Measurements from ENCODE around the gene A3GALT2.

Gene A3GALT2

GRCh38 chr1:33343539-33343938, 22.6 kb upstream of the A3GALT2 start:
- H3K4me1 ChIP-seq (ENCODE audit: control insufficient read depth in 1 of 2, insufficient read depth in 2 of 2, low read length in 2 of 2) = peaks cover 67 to 71% of the 10 kb centered on the region in 2 donors
- no peak overlapping the region for H3K9ac ChIP-seq (ENCODE audit: low read depth in 1 of 2, low read length in 2 of 2)
- H3K4me3 ChIP-seq (ENCODE audit: low read depth in 1 of 2, low read length in 2 of 2) = no peak overlapping the region

GRCh38 chr1:33342041-33342723, 21.3 kb upstream of the A3GALT2 start:
- Histone ChIP-seq H3K4me3 (ENCODE audit: low read depth in 1 of 2, low read length in 2 of 2) (peak overlapping the region in 1 of 2 donors; percentile 10), H3K27ac (ENCODE audit: low read depth, low read length) (peak overlapping the region; percentile 63), H3K27me3 (ENCODE audit: control insufficient read depth in 1 of 2, insufficient read depth in 2 of 2, low read length in 2 of 2) (no peaks in the 10 kb centered on the region), H3K9me3 (ENCODE audit: control insufficient read depth in 1 of 2, low read length in 2 of 2) (no peaks in the 10 kb centered on the region), H3K9ac (ENCODE audit: low read depth in 1 of 2, low read length in 2 of 2) (peak overlapping the region; percentile 7 to 12), H3K4me1 (ENCODE audit: control insufficient read depth in 1 of 2, insufficient read depth in 2 of 2, low read length in 2 of 2) (peaks cover 65 to 71% of the 10 kb centered on the region in 2 donors), H3K36me3 (ENCODE audit: control insufficient read depth in 1 of 2, insufficient read depth in 2 of 2, low read length in 2 of 2) (peaks cover 0 to 4% of the 10 kb centered on the region in 2 donors)

More at GRCh38 chr1:33343539-33343938, 22.6 kb upstream of the A3GALT2 start:
- peak overlapping the region; percentile 23 for H3K27ac ChIP-seq (ENCODE audit: low read depth, low read length)
- no peaks in the 10 kb centered on the region for H3K27me3 ChIP-seq (ENCODE audit: control insufficient read depth in 1 of 2, insufficient read depth in 2 of 2, low read length in 2 of 2)
- H3K9me3 ChIP-seq (ENCODE audit: control insufficient read depth in 1 of 2, low read length in 2 of 2) = no peaks in the 10 kb centered on the region
- peaks cover 0 to 4% of the 10 kb centered on the region in 2 donors for H3K36me3 ChIP-seq (ENCODE audit: control insufficient read depth in 1 of 2, insufficient read depth in 2 of 2, low read length in 2 of 2)

GRCh38 chr1:33341190-33341589, 20.3 kb upstream of the A3GALT2 start:
- H3K9ac ChIP-seq (ENCODE audit: low read depth in 1 of 2, low read length in 2 of 2) = no peak overlapping the region
- H3K4me1 ChIP-seq (ENCODE audit: control insufficient read depth in 1 of 2, insufficient read depth in 2 of 2, low read length in 2 of 2) = peaks cover 56 to 65% of the 10 kb centered on the region in 2 donors
- no peaks in the 10 kb centered on the region for H3K9me3 ChIP-seq (ENCODE audit: control insufficient read depth in 1 of 2, low read length in 2 of 2)
- H3K4me3 ChIP-seq (ENCODE audit: low read depth in 1 of 2, low read length in 2 of 2) = no peak overlapping the region
- H3K27ac ChIP-seq (ENCODE audit: low read depth, low read length) = peak overlapping the region; percentile 26
- H3K27me3 ChIP-seq (ENCODE audit: control insufficient read depth in 1 of 2, insufficient read depth in 2 of 2, low read length in 2 of 2) = no peaks in the 10 kb centered on the region
- peaks cover 0 to 4% of the 10 kb centered on the region in 2 donors for H3K36me3 ChIP-seq (ENCODE audit: control insufficient read depth in 1 of 2, insufficient read depth in 2 of 2, low read length in 2 of 2)

- peak overlapping the region in 1 of 2 donors; percentile 3 for H3K9ac ChIP-seq (ENCODE audit: low read depth in 1 of 2, low read length in 2 of 2)
These were observed 18.5 kb upstream of the A3GALT2 start for GRCh38 chr1:33339413-33339812.

GRCh38 chr1:33338440-33339211, 17.7 kb upstream of the A3GALT2 start:
- Histone ChIP-seq H3K27me3 (ENCODE audit: control insufficient read depth in 1 of 2, insufficient read depth in 2 of 2, low read length in 2 of 2) (no peaks in the 10 kb centered on the region), H3K36me3 (ENCODE audit: control insufficient read depth in 1 of 2, insufficient read depth in 2 of 2, low read length in 2 of 2) (peaks cover 6 to 19% of the 10 kb centered on the region in 2 donors), H3K9me3 (ENCODE audit: control insufficient read depth in 1 of 2, low read length in 2 of 2) (no peaks in the 10 kb centered on the region), H3K9ac (ENCODE audit: low read depth in 1 of 2, low read length in 2 of 2) (peak overlapping the region; percentile 2 to 3), H3K4me1 (ENCODE audit: control insufficient read depth in 1 of 2, insufficient read depth in 2 of 2, low read length in 2 of 2) (peaks cover 66 to 72% of the 10 kb centered on the region in 2 donors), H3K4me3 (ENCODE audit: low read depth in 1 of 2, low read length in 2 of 2) (peak overlapping the region; percentile 2 to 43), H3K27ac (ENCODE audit: low read depth, low read length) (peak overlapping the region; percentile 54)

More at GRCh38 chr1:33339413-33339812, 18.5 kb upstream of the A3GALT2 start:
- Histone ChIP-seq H3K4me3 (ENCODE audit: low read depth in 1 of 2, low read length in 2 of 2) (peak overlapping the region in 1 of 2 donors; percentile 2), H3K4me1 (ENCODE audit: control insufficient read depth in 1 of 2, insufficient read depth in 2 of 2, low read length in 2 of 2) (peaks cover 63 to 66% of the 10 kb centered on the region in 2 donors), H3K27me3 (ENCODE audit: control insufficient read depth in 1 of 2, insufficient read depth in 2 of 2, low read length in 2 of 2) (no peaks in the 10 kb centered on the region), H3K9me3 (ENCODE audit: control insufficient read depth in 1 of 2, low read length in 2 of 2) (no peaks in the 10 kb centered on the region), H3K36me3 (ENCODE audit: control insufficient read depth in 1 of 2, insufficient read depth in 2 of 2, low read length in 2 of 2) (peaks cover 0 to 12% of the 10 kb centered on the region in 2 donors), H3K27ac (ENCODE audit: low read depth, low read length) (peak overlapping the region; percentile 54)

- H3K4me3 ChIP-seq (ENCODE audit: low read depth in 1 of 2, low read length in 2 of 2) = peak overlapping the region in 1 of 2 donors; percentile 43
- H3K27me3 ChIP-seq (ENCODE audit: control insufficient read depth in 1 of 2, insufficient read depth in 2 of 2, low read length in 2 of 2) = no peaks in the 10 kb centered on the region
- H3K4me1 ChIP-seq (ENCODE audit: control insufficient read depth in 1 of 2, insufficient read depth in 2 of 2, low read length in 2 of 2) = peaks cover 62 to 78% of the 10 kb centered on the region in 2 donors
- peak overlapping the region; percentile 2 to 3 for H3K9ac ChIP-seq (ENCODE audit: low read depth in 1 of 2, low read length in 2 of 2)
- peak overlapping the region; percentile 54 for H3K27ac ChIP-seq (ENCODE audit: low read depth, low read length)
- no peaks in the 10 kb centered on the region for H3K9me3 ChIP-seq (ENCODE audit: control insufficient read depth in 1 of 2, low read length in 2 of 2)
- peaks cover 12 to 25% of the 10 kb centered on the region in 2 donors for H3K36me3 ChIP-seq (ENCODE audit: control insufficient read depth in 1 of 2, insufficient read depth in 2 of 2, low read length in 2 of 2)
These were observed 17.1 kb upstream of the A3GALT2 start for GRCh38 chr1:33338048-33338439.

GRCh38 chr1:33337441-33337840, 16.5 kb upstream of the A3GALT2 start:
- Histone ChIP-seq H3K9me3 (ENCODE audit: control insufficient read depth in 1 of 2, low read length in 2 of 2) (no peaks in the 10 kb centered on the region), H3K4me1 (ENCODE audit: control insufficient read depth in 1 of 2, insufficient read depth in 2 of 2, low read length in 2 of 2) (peaks cover 56 to 72% of the 10 kb centered on the region in 2 donors), H3K9ac (ENCODE audit: low read depth in 1 of 2, low read length in 2 of 2) (no peak overlapping the region), H3K36me3 (ENCODE audit: control insufficient read depth in 1 of 2, insufficient read depth in 2 of 2, low read length in 2 of 2) (peaks cover 16 to 31% of the 10 kb centered on the region in 2 donors), H3K27ac (ENCODE audit: low read depth, low read length) (no peak overlapping the region), H3K4me3 (ENCODE audit: low read depth in 1 of 2, low read length in 2 of 2) (no peak overlapping the region), H3K27me3 (ENCODE audit: control insufficient read depth in 1 of 2, insufficient read depth in 2 of 2, low read length in 2 of 2) (no peaks in the 10 kb centered on the region)

GRCh38 chr1:33336580-33336979, 15.7 kb upstream of the A3GALT2 start:
- Histone ChIP-seq H3K36me3 (ENCODE audit: control insufficient read depth in 1 of 2, insufficient read depth in 2 of 2, low read length in 2 of 2) (peaks cover 20 to 35% of the 10 kb centered on the region in 2 donors), H3K9ac (ENCODE audit: low read depth in 1 of 2, low read length in 2 of 2) (no peak overlapping the region), H3K27me3 (ENCODE audit: control insufficient read depth in 1 of 2, insufficient read depth in 2 of 2, low read length in 2 of 2) (no peaks in the 10 kb centered on the region), H3K27ac (ENCODE audit: low read depth, low read length) (no peak overlapping the region), H3K4me1 (ENCODE audit: control insufficient read depth in 1 of 2, insufficient read depth in 2 of 2, low read length in 2 of 2) (peaks cover 47 to 64% of the 10 kb centered on the region in 2 donors), H3K9me3 (ENCODE audit: control insufficient read depth in 1 of 2, low read length in 2 of 2) (no peaks in the 10 kb centered on the region), H3K4me3 (ENCODE audit: low read depth in 1 of 2, low read length in 2 of 2) (no peak overlapping the region)

- peak overlapping the region in 1 of 2 donors; percentile 0 for H3K9ac ChIP-seq (ENCODE audit: low read depth in 1 of 2, low read length in 2 of 2)
- H3K36me3 ChIP-seq (ENCODE audit: control insufficient read depth in 1 of 2, insufficient read depth in 2 of 2, low read length in 2 of 2) = peaks cover 32 to 51% of the 10 kb centered on the region in 2 donors
- peaks cover 34 to 51% of the 10 kb centered on the region in 2 donors for H3K4me1 ChIP-seq (ENCODE audit: control insufficient read depth in 1 of 2, insufficient read depth in 2 of 2, low read length in 2 of 2)
- no peaks in the 10 kb centered on the region for H3K27me3 ChIP-seq (ENCODE audit: control insufficient read depth in 1 of 2, insufficient read depth in 2 of 2, low read length in 2 of 2)
- H3K4me3 ChIP-seq (ENCODE audit: low read depth in 1 of 2, low read length in 2 of 2) = no peak overlapping the region
- no peak overlapping the region for H3K27ac ChIP-seq (ENCODE audit: low read depth, low read length)
- H3K9me3 ChIP-seq (ENCODE audit: control insufficient read depth in 1 of 2, low read length in 2 of 2) = no peaks in the 10 kb centered on the region
These were observed 14.1 kb upstream of the A3GALT2 start for GRCh38 chr1:33335020-33335419.

GRCh38 chr1:33334081-33334552, 13.2 kb upstream of the A3GALT2 start:
- Histone ChIP-seq H3K4me3 (ENCODE audit: low read depth in 1 of 2, low read length in 2 of 2) (no peak overlapping the region), H3K36me3 (ENCODE audit: control insufficient read depth in 1 of 2, insufficient read depth in 2 of 2, low read length in 2 of 2) (peaks cover 41 to 60% of the 10 kb centered on the region in 2 donors), H3K4me1 (ENCODE audit: control insufficient read depth in 1 of 2, insufficient read depth in 2 of 2, low read length in 2 of 2) (peaks cover 29 to 44% of the 10 kb centered on the region in 2 donors), H3K9ac (ENCODE audit: low read depth in 1 of 2, low read length in 2 of 2) (peak overlapping the region in 1 of 2 donors; percentile 0), H3K27ac (ENCODE audit: low read depth, low read length) (no peak overlapping the region), H3K27me3 (ENCODE audit: control insufficient read depth in 1 of 2, insufficient read depth in 2 of 2, low read length in 2 of 2) (no peaks in the 10 kb centered on the region), H3K9me3 (ENCODE audit: control insufficient read depth in 1 of 2, low read length in 2 of 2) (no peaks in the 10 kb centered on the region)
